GM19099 (cell line): ENCODE measurements around the gene ADAMTS18.

Source experiments
- POLR2A ChIP-seq: IDR thresholded peaks from 3 replicates; pipeline ENCODE4 v1.6.1; 2011; ENCODE audit warnings: low read depth; ENCODE audit not compliant: insufficient read length; ENCODE audit errors: extremely low read depth

ADAMTS18 gene

DNA sequence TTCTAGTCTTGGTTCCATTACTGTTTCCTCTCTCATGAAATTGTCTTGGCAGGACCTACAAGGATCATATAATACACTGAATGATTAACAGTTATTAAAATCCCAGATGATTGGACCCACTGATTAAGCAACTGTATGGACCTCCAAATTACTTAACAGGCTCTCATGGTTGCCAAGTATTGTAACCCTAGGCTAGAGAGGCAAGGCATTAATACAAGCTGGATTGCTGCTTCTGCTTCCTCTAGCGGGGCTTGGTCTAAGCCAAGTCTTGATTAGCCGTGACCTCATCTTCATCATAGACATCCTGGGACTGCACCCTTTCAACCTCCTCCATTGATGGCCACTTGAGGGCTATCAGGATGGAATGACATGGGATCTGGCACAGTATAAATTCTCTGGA, 188.7 kb downstream of the ADAMTS18 start:
- TF ChIP-seq POLR2A = no peak

GRCh38 chr16:77238593-77238992, 196.2 kb downstream of the ADAMTS18 start:
- no peak for TF ChIP-seq POLR2A

DNA sequence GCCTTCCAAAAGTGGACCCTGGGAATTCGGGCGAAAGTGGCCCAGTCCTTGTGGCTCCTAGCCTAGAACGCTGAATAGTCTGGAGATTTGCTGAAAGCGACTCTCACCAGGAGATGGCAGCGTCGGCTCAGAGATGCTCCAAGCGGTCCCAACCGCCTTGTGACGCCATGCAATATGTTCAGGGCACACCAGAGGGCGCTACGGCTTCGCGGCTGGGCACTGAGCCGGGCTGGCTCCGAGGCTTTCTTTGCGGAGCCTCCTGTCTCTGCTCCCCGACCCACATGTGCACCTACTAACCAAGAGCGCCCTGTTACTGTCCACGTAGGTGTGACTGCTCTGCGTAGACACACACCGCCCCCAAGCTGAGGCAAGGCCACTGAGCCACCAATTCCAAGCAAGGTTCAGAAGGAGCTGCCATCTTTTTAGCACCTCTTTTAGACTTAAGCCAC, 198.7 kb downstream of the ADAMTS18 start:
- TF ChIP-seq POLR2A = no peak

- no peak for TF ChIP-seq POLR2A
These were observed 200.2 kb downstream of the ADAMTS18 start for GRCh38 chr16:77234611-77235010.

DNA sequence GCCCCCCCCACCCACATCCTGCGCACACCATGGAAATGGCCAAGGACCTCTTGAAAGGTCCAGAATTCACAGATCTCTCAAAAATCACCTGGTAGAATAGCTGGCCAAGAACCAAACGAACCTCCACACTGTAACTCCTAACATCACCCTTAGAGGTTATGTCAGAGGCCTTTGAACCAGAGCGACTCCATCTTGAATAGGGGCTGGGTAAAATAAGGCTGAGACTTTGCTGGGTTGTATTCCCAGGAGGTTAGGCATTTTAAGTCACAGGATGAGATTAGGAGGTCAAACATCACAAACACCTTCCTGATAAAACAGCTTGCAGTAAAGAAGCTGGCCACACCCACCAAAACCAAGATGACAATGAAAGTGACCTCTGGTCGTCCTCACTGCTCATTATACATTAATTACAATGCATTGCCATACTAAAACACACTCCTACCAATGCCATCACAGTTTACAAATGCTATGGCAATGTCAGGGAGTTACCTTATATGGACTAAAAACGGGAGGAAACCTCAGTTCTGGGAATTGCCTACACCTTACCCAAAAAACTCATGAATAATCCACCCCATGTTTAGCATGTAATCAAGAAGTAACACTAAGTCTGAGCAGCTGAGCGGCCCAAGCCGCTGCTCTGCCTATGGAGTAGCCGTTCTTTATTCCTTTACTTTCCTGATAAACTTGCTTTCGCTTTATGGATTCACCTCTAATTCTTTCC, 200.9 kb downstream of the ADAMTS18 start:
- TF ChIP-seq POLR2A = no peak
